A673 (cell line): Measurements from ENCODE around the gene LONP1. TPM values are rescaled to one million over a fixed set of nuclear protein-coding genes. Genes with fewer than 3 reads are reported as not detected.

ENCODE experiments used
- BruUV-seq: library from RNA; stranded (reverse); fragments of 400-500 nt; replicated peaks from 2 replicates; lab custom pipeline; 2021; lab: Mats Ljungman, UMichigan
- CTCF ChIA-PET: fragments of 300-600 bp; sonication (Branson Sonifier 250); formaldehyde crosslinking; loops from one replicate; lab custom pipeline; 2022; ENCODE audit warnings: antibody characterized with exemption; lab: Charles Lee
- POLR2A ChIA-PET: fragments of 300-600 bp; sonication (Branson Sonifier 250); formaldehyde crosslinking; loops from one replicate; lab custom pipeline; 2022; ENCODE audit warnings: antibody characterized with exemption; ENCODE audit not compliant: low non-redundant PET; lab: Charles Lee
- DNase-seq: peaks from one replicate; pipeline ENCODE4 v3.0.0-alpha.2; 2015; ENCODE audit warnings: low spot score
- H3K27ac ChIP-seq: fragments of 200-600 bp; sonication (generic); 2 replicates; pipeline ENCODE4 v1.5.1; 2016; ENCODE audit warnings: mixed run types, low read depth, mild to moderate bottlenecking, mixed read lengths, antibody characterized with exemption, low read length; ENCODE audit not compliant: poor library complexity, severe bottlenecking
- H3K27me3 ChIP-seq: fragments of 200-600 bp; sonication (generic); replicated peaks from 2 replicates; pipeline ENCODE4 v1.6.1; 2017; ENCODE audit warnings: mixed run types, low read depth, mild to moderate bottlenecking, mixed read lengths, antibody characterized with exemption, low read length; ENCODE audit not compliant: insufficient read depth, poor library complexity
- H3K36me3 ChIP-seq: fragments of 200-600 bp; sonication (generic); 2 replicates; pipeline ENCODE4 v1.6.1; 2016; ENCODE audit warnings: mixed run types, mild to moderate bottlenecking, mixed read lengths, antibody characterized with exemption, low read length; ENCODE audit not compliant: insufficient read depth, poor library complexity, severe bottlenecking
- H3K4me1 ChIP-seq: fragments of 200-600 bp; sonication (generic); 2 replicates; pipeline ENCODE4 v1.6.1; 2017; ENCODE audit warnings: mixed run types, mild to moderate bottlenecking, mixed read lengths, antibody characterized with exemption, low read length; ENCODE audit not compliant: insufficient read depth, poor library complexity, severe bottlenecking
- H3K4me3 ChIP-seq: fragments of 200-600 bp; sonication (generic); 2 replicates; pipeline ENCODE4 v1.5.1; 2016; ENCODE audit warnings: low read depth, mixed run types, mild to moderate bottlenecking, mixed read lengths, low read length; ENCODE audit not compliant: poor library complexity, severe bottlenecking
- H3K9me3 ChIP-seq: fragments of 200-600 bp; sonication (generic); 2 replicates; pipeline ENCODE4 v1.6.1; 2016; ENCODE audit warnings: mixed run types, low read depth, mild to moderate bottlenecking, mixed read lengths, antibody characterized with exemption, low read length; ENCODE audit not compliant: poor library complexity, severe bottlenecking
- CTCF ChIP-seq: fragments of 300-800, 200-600 bp; sonication (generic); conservative IDR thresholded peaks from 2 replicates; pipeline ENCODE4 v1.5.1; 2017; ENCODE audit warnings: low read depth, mild to moderate bottlenecking, antibody characterized with exemption, low read length, moderate library complexity, mixed read lengths
- EZH2 ChIP-seq: fragments of 200-600 bp; sonication (generic); IDR thresholded peaks from 2 replicates; pipeline ENCODE4 v1.6.1; 2017; ENCODE audit warnings: borderline replicate concordance, low read depth, mild to moderate bottlenecking, mixed read lengths, antibody characterized with exemption, low read length; ENCODE audit not compliant: poor library complexity, severe bottlenecking
- intact Hi-C: fragments of 100-400 bp; cut with micrococcal nuclease; formaldehyde crosslinking; loops from one replicate; pipeline ENCODE4 v1.10.0; 2022; ENCODE audit not compliant: unreplicated experiment
- total RNA-seq: library from RNA; stranded (reverse); gene quantifications from 2 replicates; pipeline ENCODE4 v1.2.3, GENCODE V29; 2021

Gene LONP1
- total RNA-seq, 1 experiment from 2014 or later, result 152 TPM

- no TSS peak for BruUV-seq
- H3K27ac ChIP-seq, result no peak overlapping the region
- CTCF ChIA-PET, result no interaction called here
- POLR2A ChIA-PET, result no interaction called here
- no peaks in the 10 kb centered on the region for H3K9me3 ChIP-seq
- H3K4me1 ChIP-seq, result no peaks in the 10 kb centered on the region
- TF ChIP-seq EZH2, result no peak
- TF ChIP-seq CTCF, result no peak
- H3K4me3 ChIP-seq, result no peak overlapping the region
- no peaks in the 10 kb centered on the region for H3K36me3 ChIP-seq
- intact Hi-C loops, result no loop called here
- DNase-seq, result no peak
- no peaks in the 10 kb centered on the region for H3K27me3 ChIP-seq
Measured at GRCh38 chr19:5678071-5678718, 41.8 kb downstream of the LONP1 start.

GRCh38 chr19:5677580-5677979 is 42.4 kb downstream of the LONP1 start:
- ChIA-PET POLR2A (no interaction called here), CTCF (no interaction called here)
- no peak for DNase-seq
- no TSS peak for BruUV-seq
- Histone ChIP-seq H3K9me3 (no peaks in the 10 kb centered on the region), H3K27me3 (no peaks in the 10 kb centered on the region), H3K4me1 (no peaks in the 10 kb centered on the region), H3K36me3 (no peaks in the 10 kb centered on the region), H3K27ac (no peak overlapping the region), H3K4me3 (no peak overlapping the region)
- intact Hi-C loops, result no loop called here
- TF ChIP-seq CTCF (no peak), EZH2 (no peak)

GRCh38 chr19:5677136-5677535 is 42.8 kb downstream of the LONP1 start:
- Histone ChIP-seq H3K9me3 (no peaks in the 10 kb centered on the region), H3K4me3 (no peak overlapping the region), H3K4me1 (no peaks in the 10 kb centered on the region), H3K27ac (no peak overlapping the region), H3K27me3 (no peaks in the 10 kb centered on the region), H3K36me3 (no peaks in the 10 kb centered on the region)
- no peak for TF ChIP-seq CTCF
- no peak for TF ChIP-seq EZH2
- ChIA-PET POLR2A (no interaction called here), CTCF (no interaction called here)
- BruUV-seq, result no TSS peak
- intact Hi-C loops, result no loop called here
- DNase-seq, result no peak
